ENCODE results near the gene ZIC1.

GRCh38 chr3:147416931-147417330 is 7.8 kb downstream of the ZIC1 start:
- TF ChIP-seq, protein P1, sequence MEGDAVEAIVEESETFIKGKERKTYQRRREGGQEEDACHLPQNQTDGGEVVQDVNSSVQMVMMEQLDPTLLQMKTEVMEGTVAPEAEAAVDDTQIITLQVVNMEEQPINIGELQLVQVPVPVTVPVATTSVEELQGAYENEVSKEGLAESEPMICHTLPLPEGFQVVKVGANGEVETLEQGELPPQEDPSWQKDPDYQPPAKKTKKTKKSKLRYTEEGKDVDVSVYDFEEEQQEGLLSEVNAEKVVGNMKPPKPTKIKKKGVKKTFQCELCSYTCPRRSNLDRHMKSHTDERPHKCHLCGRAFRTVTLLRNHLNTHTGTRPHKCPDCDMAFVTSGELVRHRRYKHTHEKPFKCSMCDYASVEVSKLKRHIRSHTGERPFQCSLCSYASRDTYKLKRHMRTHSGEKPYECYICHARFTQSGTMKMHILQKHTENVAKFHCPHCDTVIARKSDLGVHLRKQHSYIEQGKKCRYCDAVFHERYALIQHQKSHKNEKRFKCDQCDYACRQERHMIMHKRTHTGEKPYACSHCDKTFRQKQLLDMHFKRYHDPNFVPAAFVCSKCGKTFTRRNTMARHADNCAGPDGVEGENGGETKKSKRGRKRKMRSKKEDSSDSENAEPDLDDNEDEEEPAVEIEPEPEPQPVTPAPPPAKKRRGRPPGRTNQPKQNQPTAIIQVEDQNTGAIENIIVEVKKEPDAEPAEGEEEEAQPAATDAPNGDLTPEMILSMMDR (IDR thresholded peaks at IDR 0.05): no peak
- TF ChIP-seq EZH2 (IDR thresholded peaks at IDR 0.05; ENCODE audit: borderline replicate concordance, insufficient read depth, low read depth, low read length, poor library complexity, severe bottlenecking): no peak

All from B cell (primary cell).